Stimulated activated CD8-positive, alpha-beta memory T cell treated with anti-CD3 and anti-CD28 coated beads, Interleukin-2, amount 100 ng/mL, for 48 hours (primary cell): ENCODE results near the gene UQCRFS1.
A peak's percentile ranks its signal among the peaks of the same experiment; 100 is the strongest.
"Not testable (repeated sequence)": the region's sequence is repeated elsewhere in the genome, so short reads cannot be mapped to it uniquely, and the experiment has no call there.

Experiments
- DNase-seq, 2 donors: peaks; one replicate each; pipeline ENCODE4 v3.0.0-alpha.2; 2020; ENCODE audit warnings: low read depth in 2 of 2

Gene UQCRFS1

GRCh38 chr19:29212648-29213573, at the start of gene UQCRFS1:
Gene UQCRFS1 (minus strand): TSS chr19:29213151. CDS start chr19:29213118, 33 bp downstream.
- peak; percentile 95 to 97 for DNase-seq

- no peak for DNase-seq
These were observed 49.1 kb upstream of the UQCRFS1 start for GRCh38 chr19:29262085-29262484.

- peak in 1 of 2 donors; percentile 17 for DNase-seq
These were observed 47.7 kb upstream of the UQCRFS1 start for GRCh38 chr19:29260477-29261317.

- no peak for DNase-seq
These were observed 46.9 kb upstream of the UQCRFS1 start for GRCh38 chr19:29259867-29260281.

GRCh38 chr19:29259153-29259552, 46.2 kb upstream of the UQCRFS1 start:
- DNase-seq = no peak

GRCh38 chr19:29256516-29256915, 43.6 kb upstream of the UQCRFS1 start:
- no peak for DNase-seq

- DNase-seq = no peak
These were observed 43.0 kb upstream of the UQCRFS1 start for GRCh38 chr19:29255912-29256311.

- no peak for DNase-seq
These were observed 42.1 kb upstream of the UQCRFS1 start for GRCh38 chr19:29255006-29255405.

- not testable (repeated sequence) for DNase-seq
These were observed 36.8 kb upstream of the UQCRFS1 start for GRCh38 chr19:29249798-29250197.

- DNase-seq = no peak
These were observed 35.4 kb upstream of the UQCRFS1 start for GRCh38 chr19:29248332-29248844.

- DNase-seq = no peak
These were observed 34.9 kb upstream of the UQCRFS1 start for GRCh38 chr19:29247872-29248271.

GRCh38 chr19:29247471-29247870, 34.5 kb upstream of the UQCRFS1 start:
- no peak for DNase-seq

- DNase-seq = no peak
These were observed 34.1 kb upstream of the UQCRFS1 start for GRCh38 chr19:29247051-29247450.

- DNase-seq = no peak
These were observed 32.3 kb upstream of the UQCRFS1 start for GRCh38 chr19:29245215-29245614.

GRCh38 chr19:29241324-29241723, 28.4 kb upstream of the UQCRFS1 start:
- no peak for DNase-seq

GRCh38 chr19:29239213-29239776, 26.3 kb upstream of the UQCRFS1 start:
- DNase-seq = no peak

- DNase-seq = no peak
These were observed 20.6 kb upstream of the UQCRFS1 start for GRCh38 chr19:29233591-29233990.

GRCh38 chr19:29232315-29232852, 19.4 kb upstream of the UQCRFS1 start:
- DNase-seq = no peak

- DNase-seq = not testable (repeated sequence)
These were observed 18.4 kb upstream of the UQCRFS1 start for GRCh38 chr19:29231306-29231705.

- DNase-seq = no peak
These were observed 4.7 kb upstream of the UQCRFS1 start for GRCh38 chr19:29217616-29218015.

- DNase-seq = no peak
These were observed 3.1 kb upstream of the UQCRFS1 start for GRCh38 chr19:29216021-29216420.
